ENCODE data around the gene WDR70.
"Not testable (repeated sequence)": the region's sequence is repeated elsewhere in the genome, so short reads cannot be mapped to it uniquely, and the experiment has no call there.

WDR70 gene

GRCh38 chr5:37668524-37669047, 289.5 kb downstream of the WDR70 start:
- in situ Hi-C loops (cut with HindIII; ENCODE audit: low sequenced_read_pairs), result no loop called here

- in situ Hi-C loops (cut with HindIII; ENCODE audit: low sequenced_read_pairs), result not testable (repeated sequence)
Measured at GRCh38 chr5:37672118-37672588, 293.0 kb downstream of the WDR70 start.

GRCh38 chr5:37674361-37674760, 295.2 kb downstream of the WDR70 start:
- in situ Hi-C loops (cut with HindIII; ENCODE audit: low sequenced_read_pairs), result not testable (repeated sequence)

GRCh38 chr5:37679326-37679725, 300.2 kb downstream of the WDR70 start:
- in situ Hi-C loops (cut with HindIII; ENCODE audit: low sequenced_read_pairs), result not testable (repeated sequence)

- in situ Hi-C loops (cut with HindIII; ENCODE audit: low sequenced_read_pairs), result not testable (repeated sequence)
Measured at GRCh38 chr5:37679903-37680302, 300.8 kb downstream of the WDR70 start.

- in situ Hi-C loops (cut with HindIII; ENCODE audit: low sequenced_read_pairs), result no loop called here
Measured at GRCh38 chr5:37683072-37683471, 304.0 kb downstream of the WDR70 start.

GRCh38 chr5:37685211-37685610, 306.1 kb downstream of the WDR70 start:
- in situ Hi-C loops (cut with HindIII; ENCODE audit: low sequenced_read_pairs), result no loop called here

GRCh38 chr5:37685816-37686215, 306.7 kb downstream of the WDR70 start:
- in situ Hi-C loops (cut with HindIII; ENCODE audit: low sequenced_read_pairs), result no loop called here

GRCh38 chr5:37688925-37689324, 309.8 kb downstream of the WDR70 start:
- in situ Hi-C loops (cut with HindIII; ENCODE audit: low sequenced_read_pairs), result not testable (repeated sequence)

- in situ Hi-C loops (cut with HindIII; ENCODE audit: low sequenced_read_pairs), result not testable (repeated sequence)
Measured at GRCh38 chr5:37694333-37694732, 315.2 kb downstream of the WDR70 start.

- in situ Hi-C loops (cut with HindIII; ENCODE audit: low sequenced_read_pairs), result no loop called here
Measured at GRCh38 chr5:37694867-37695266, 315.7 kb downstream of the WDR70 start.

GRCh38 chr5:37695647-37696046, 316.5 kb downstream of the WDR70 start:
- in situ Hi-C loops (cut with HindIII; ENCODE audit: low sequenced_read_pairs), result no loop called here

GRCh38 chr5:37696190-37697021, 317.3 kb downstream of the WDR70 start:
- in situ Hi-C loops (cut with HindIII; ENCODE audit: low sequenced_read_pairs), result no loop called here

GRCh38 chr5:37701868-37702267, 322.8 kb downstream of the WDR70 start:
- in situ Hi-C loops (cut with HindIII; ENCODE audit: low sequenced_read_pairs), result no loop called here

GRCh38 chr5:37703841-37704241, 324.7 kb downstream of the WDR70 start:
- in situ Hi-C loops (cut with HindIII; ENCODE audit: low sequenced_read_pairs), result no loop called here

GRCh38 chr5:37704406-37704805, 325.3 kb downstream of the WDR70 start:
- in situ Hi-C loops (cut with HindIII; ENCODE audit: low sequenced_read_pairs), result no loop called here

GRCh38 chr5:37709020-37709419, 329.9 kb downstream of the WDR70 start:
- in situ Hi-C loops (cut with HindIII; ENCODE audit: low sequenced_read_pairs), result no loop called here

GRCh38 chr5:37710965-37711364, 331.8 kb downstream of the WDR70 start:
- in situ Hi-C loops (cut with HindIII; ENCODE audit: low sequenced_read_pairs), result no loop called here

GRCh38 chr5:37712750-37713149, 333.6 kb downstream of the WDR70 start:
- in situ Hi-C loops (cut with HindIII; ENCODE audit: low sequenced_read_pairs), result no loop called here

- in situ Hi-C loops (cut with HindIII; ENCODE audit: low sequenced_read_pairs), result no loop called here
Measured at GRCh38 chr5:37714756-37715155, 335.6 kb downstream of the WDR70 start.

- in situ Hi-C loops (cut with HindIII; ENCODE audit: low sequenced_read_pairs), result no loop called here
Measured at GRCh38 chr5:37715361-37715760, 336.2 kb downstream of the WDR70 start.

GRCh38 chr5:37715992-37716391, 336.9 kb downstream of the WDR70 start:
- in situ Hi-C loops (cut with HindIII; ENCODE audit: low sequenced_read_pairs), result no loop called here

Data from endothelial cell of hepatic sinusoid (primary cell).